GM10266 (cell line): Measurements from ENCODE around the gene TENT5A.
"Not testable (repeated sequence)": the region's sequence is repeated elsewhere in the genome, so short reads cannot be mapped to it uniquely, and the experiment has no call there.

ENCODE experiments used
- DNase-seq: peaks from one replicate; pipeline ENCODE4 v3.0.0; 2012; ENCODE audit errors: extremely low spot score
- TF ChIP-seq, protein P1 (sequence below): IDR thresholded peaks from 2 replicates; pipeline ENCODE4 v1.5.1; 2012; ENCODE audit warnings: mild to moderate bottlenecking, low read depth; ENCODE audit not compliant: control insufficient read depth, insufficient read depth; ENCODE audit errors: missing control alignments

TENT5A gene

DNA sequence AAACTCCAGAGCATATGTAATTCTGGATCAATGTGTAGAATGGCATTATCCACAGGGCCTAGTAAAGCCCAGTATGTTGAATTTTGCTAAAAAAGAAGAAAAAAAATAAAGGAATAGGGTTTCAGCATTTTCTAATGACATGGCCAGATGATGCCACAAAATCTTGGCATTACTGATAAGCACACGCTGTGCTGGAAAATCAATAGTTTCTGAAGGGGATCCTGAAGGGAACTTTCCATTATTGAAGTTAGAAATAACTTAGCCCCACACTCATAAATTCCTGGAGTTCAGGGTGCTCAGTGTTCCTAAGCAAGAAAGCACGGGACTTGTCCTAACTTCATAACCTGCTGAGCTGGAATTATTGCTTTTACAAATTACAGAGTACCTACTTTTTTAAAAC, 10.8 kb downstream of the TENT5A start:
- TF ChIP-seq, protein P1, sequence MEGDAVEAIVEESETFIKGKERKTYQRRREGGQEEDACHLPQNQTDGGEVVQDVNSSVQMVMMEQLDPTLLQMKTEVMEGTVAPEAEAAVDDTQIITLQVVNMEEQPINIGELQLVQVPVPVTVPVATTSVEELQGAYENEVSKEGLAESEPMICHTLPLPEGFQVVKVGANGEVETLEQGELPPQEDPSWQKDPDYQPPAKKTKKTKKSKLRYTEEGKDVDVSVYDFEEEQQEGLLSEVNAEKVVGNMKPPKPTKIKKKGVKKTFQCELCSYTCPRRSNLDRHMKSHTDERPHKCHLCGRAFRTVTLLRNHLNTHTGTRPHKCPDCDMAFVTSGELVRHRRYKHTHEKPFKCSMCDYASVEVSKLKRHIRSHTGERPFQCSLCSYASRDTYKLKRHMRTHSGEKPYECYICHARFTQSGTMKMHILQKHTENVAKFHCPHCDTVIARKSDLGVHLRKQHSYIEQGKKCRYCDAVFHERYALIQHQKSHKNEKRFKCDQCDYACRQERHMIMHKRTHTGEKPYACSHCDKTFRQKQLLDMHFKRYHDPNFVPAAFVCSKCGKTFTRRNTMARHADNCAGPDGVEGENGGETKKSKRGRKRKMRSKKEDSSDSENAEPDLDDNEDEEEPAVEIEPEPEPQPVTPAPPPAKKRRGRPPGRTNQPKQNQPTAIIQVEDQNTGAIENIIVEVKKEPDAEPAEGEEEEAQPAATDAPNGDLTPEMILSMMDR = no peak
- DNase-seq = no peak

DNA sequence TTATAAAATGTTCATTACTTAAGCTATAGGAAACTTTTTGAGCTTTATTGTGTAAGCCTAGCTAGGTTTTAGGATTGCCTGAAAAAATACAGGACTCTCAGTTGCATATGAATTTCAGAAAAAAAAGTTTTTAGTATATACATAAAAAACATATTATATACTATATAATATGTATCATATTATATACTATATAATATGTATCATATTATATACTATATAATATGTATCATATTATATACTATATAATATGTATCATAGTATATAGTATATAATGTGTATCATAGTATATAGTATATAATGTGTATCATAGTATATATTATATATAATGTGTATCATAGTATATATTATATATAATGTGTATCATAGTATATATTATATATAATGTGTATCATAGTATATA, 11.9 kb downstream of the TENT5A start:
- not testable (repeated sequence) for DNase-seq

- DNase-seq = no peak
- TF ChIP-seq, protein P1 = no peak
Measured at GRCh38 chr6:81739230-81740195, 13.0 kb downstream of the TENT5A start.

- TF ChIP-seq, protein P1 = no peak
- no peak for DNase-seq
Measured at GRCh38 chr6:81736428-81736827, 16.1 kb downstream of the TENT5A start.

GRCh38 chr6:81735756-81736380, 16.6 kb downstream of the TENT5A start:
- TF ChIP-seq, protein P1 = no peak

DNA sequence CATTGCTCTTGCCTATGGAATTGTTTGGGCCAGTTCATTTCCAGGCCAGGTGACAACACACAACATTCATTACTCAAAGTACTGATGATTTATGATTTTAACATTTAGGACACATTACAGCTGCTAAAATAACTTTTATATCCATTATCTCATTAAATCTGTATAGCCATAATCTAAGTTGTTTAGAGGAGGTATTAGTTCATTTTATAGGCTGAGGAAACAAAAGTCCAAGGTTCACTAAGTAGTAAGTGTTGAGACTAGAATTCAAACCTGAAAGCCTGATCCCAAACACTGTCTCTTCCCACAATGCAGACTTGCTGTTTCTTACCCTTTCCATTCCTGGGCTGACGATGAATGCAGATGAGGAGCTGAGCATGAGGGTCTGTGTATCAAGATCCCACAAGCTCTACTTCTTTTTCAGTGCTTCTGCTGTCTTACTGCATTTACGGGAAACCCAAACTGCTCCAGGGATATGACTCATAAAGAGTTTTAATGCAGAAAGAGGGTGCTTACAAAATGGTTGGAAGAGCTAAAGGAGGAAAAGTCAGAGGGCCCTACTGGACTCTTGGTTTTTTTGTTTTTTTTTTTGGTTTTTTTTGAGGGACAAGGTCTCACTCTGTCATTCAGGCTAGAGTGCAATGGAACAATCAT, 17.9 kb downstream of the TENT5A start:
- no peak for DNase-seq
- TF ChIP-seq, protein P1 = no peak

More at GRCh38 chr6:81735756-81736380, 16.6 kb downstream of the TENT5A start:
- DNase-seq = no peak

DNA sequence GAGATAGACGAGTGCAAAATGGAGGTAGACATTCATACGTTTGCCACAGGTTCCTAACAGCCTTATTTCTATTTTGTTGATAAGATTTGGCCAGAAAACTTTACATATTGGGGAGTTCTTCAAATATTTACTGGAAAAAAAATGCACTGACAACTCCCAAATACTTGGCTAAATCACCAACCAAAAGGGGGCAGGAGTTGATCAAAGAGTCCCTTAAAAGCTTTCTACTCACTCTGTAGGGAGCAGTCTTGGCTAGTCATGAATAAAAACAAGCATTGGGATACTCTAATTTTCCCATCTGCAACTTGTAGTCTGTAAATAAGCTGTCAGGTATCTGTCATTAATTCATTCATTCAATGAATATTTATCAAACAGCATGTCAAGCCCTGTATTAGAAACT, 18.4 kb downstream of the TENT5A start:
- DNase-seq = no peak
- TF ChIP-seq, protein P1 = no peak
